Measurements from ENCODE around the gene AHCYL2. TPM values are rescaled to one million over a fixed set of nuclear protein-coding genes. Genes with fewer than 3 reads are reported as not detected.
"Not testable (repeated sequence)": the region's sequence is repeated elsewhere in the genome, so short reads cannot be mapped to it uniquely, and the experiment has no call there.

AHCYL2 gene
- total RNA-seq, 3 donors from 2014 or later (not counting 1 experiment from before 2014, with no cell fraction given): 11.6 to 15.2 (median 14.5) TPM

- H3K27me3 ChIP-seq (ENCODE audit: control insufficient read depth, insufficient read depth, low read length): no peaks in the 10 kb centered on the region
- H3K9me3 Mint-ChIP-seq: no peaks in the 10 kb centered on the region
- ATAC-seq (no peak), DNase-seq (no peak)
- peaks cover 6 to 8% of the 10 kb centered on the region in 2 donors for H3K27me3 Mint-ChIP-seq (ENCODE audit: low read depth in 2 of 2)
- H3K27ac Mint-ChIP-seq: no peak overlapping the region
- H3K36me3 Mint-ChIP-seq: no peaks in the 10 kb centered on the region
- no peaks in the 10 kb centered on the region for H3K4me1 ChIP-seq (ENCODE audit: control insufficient read depth, insufficient read depth, low read length)
- 66% methylated on average over 15 of the region's 15 CpGs for WGBS (ENCODE audit: insufficient coverage)
- H3K9me3 ChIP-seq (ENCODE audit: control insufficient read depth, insufficient read depth, low read length): no peaks in the 10 kb centered on the region
- no peaks in the 10 kb centered on the region for H3K36me3 ChIP-seq (ENCODE audit: control insufficient read depth, insufficient read depth, low read length)
- H3K4me1 Mint-ChIP-seq: no peaks in the 10 kb centered on the region
- H3K27ac ChIP-seq (ENCODE audit: low read length): no peak overlapping the region
- H3K4me3 Mint-ChIP-seq: no peak overlapping the region
- no peak overlapping the region for H3K4me3 ChIP-seq (ENCODE audit: low read length)
- intact Hi-C loops (cut with micrococcal nuclease): no loop called here
- no peak for TF ChIP-seq CTCF (IDR thresholded peaks at IDR 0.05)
These were observed 11.0 kb upstream of the AHCYL2 start for GRCh38 chr7:129213828-129214227.

DNA sequence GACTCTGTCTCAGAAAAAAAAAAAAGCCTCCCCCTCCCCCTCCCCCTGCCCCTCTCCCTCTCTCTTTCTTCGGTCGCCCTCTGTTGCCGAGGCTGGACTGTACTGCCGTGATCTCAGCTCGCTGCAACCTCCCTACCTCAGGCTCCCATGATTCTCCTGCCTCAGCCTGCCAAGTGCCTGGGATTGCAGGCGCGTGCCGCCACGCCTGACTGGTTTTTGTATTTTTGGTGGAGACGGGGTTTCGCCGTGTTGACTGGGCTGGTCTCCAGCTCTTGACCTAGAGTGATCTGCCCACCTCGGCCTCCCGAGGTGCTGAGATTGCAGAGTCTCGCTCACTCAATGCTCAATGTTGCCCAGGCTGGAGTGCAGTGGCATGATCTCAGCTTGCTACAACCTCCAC, 9.1 kb upstream of the AHCYL2 start:
- H3K36me3 Mint-ChIP-seq; intact Hi-C loops (cut with micrococcal nuclease); H3K9me3 ChIP-seq (ENCODE audit: control insufficient read depth, insufficient read depth, low read length); H3K27me3 Mint-ChIP-seq (ENCODE audit: low read depth in 2 of 2); H3K4me1 ChIP-seq (ENCODE audit: control insufficient read depth, insufficient read depth, low read length); DNase-seq; H3K36me3 ChIP-seq (ENCODE audit: control insufficient read depth, insufficient read depth, low read length); H3K9me3 Mint-ChIP-seq; H3K27ac ChIP-seq (ENCODE audit: low read length); H3K27ac Mint-ChIP-seq; H3K4me1 Mint-ChIP-seq; H3K4me3 ChIP-seq (ENCODE audit: low read length); ATAC-seq; H3K27me3 ChIP-seq (ENCODE audit: control insufficient read depth, insufficient read depth, low read length); H3K4me3 Mint-ChIP-seq: not testable (repeated sequence)
- 96% methylated on average over 10 of the region's 15 CpGs for WGBS (ENCODE audit: insufficient coverage)

DNA sequence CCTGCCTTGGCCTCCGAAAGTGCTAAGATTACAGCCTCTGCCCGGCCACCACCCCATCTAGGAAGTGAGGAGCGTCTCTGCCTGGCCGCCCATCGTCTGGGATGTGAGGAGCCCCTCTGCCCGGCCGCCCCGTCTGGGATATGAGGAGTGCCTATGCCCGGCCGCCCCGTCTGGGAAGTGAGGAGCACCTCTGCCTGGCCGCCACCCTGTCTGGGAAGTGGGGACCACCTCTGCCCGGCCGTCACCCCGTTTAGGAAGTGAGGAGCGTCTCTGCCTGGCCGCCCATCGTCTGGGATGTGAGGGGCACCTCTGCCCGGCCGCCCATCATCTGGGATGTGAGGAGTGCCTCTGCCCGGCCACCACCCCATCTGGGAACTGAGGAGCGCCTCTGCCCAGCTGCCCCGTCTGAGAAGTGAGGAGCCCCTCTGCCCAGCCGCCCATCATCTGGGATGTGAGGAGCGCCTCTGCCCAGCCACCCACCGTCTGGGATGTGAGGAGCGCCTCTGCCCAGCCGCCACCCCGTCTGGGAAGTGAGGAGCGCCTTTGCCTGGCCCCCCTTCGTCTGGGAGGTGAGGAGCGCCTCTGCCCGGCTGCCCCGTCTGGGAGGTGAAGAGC, 8.6 kb upstream of the AHCYL2 start:
- H3K27ac ChIP-seq (ENCODE audit: low read length); H3K36me3 Mint-ChIP-seq; H3K9me3 Mint-ChIP-seq; ATAC-seq; H3K27ac Mint-ChIP-seq; intact Hi-C loops (cut with micrococcal nuclease); H3K9me3 ChIP-seq (ENCODE audit: control insufficient read depth, insufficient read depth, low read length); H3K27me3 Mint-ChIP-seq (ENCODE audit: low read depth in 2 of 2); H3K4me3 Mint-ChIP-seq; DNase-seq; H3K4me1 Mint-ChIP-seq; H3K4me3 ChIP-seq (ENCODE audit: low read length); H3K4me1 ChIP-seq (ENCODE audit: control insufficient read depth, insufficient read depth, low read length); H3K36me3 ChIP-seq (ENCODE audit: control insufficient read depth, insufficient read depth, low read length); H3K27me3 ChIP-seq (ENCODE audit: control insufficient read depth, insufficient read depth, low read length): not testable (repeated sequence)
- WGBS (ENCODE audit: insufficient coverage): 93% methylated on average over 34 of the region's 34 CpGs

- H3K27ac ChIP-seq (ENCODE audit: low read length); H3K4me1 Mint-ChIP-seq; H3K27me3 ChIP-seq (ENCODE audit: control insufficient read depth, insufficient read depth, low read length); ATAC-seq; DNase-seq; H3K9me3 ChIP-seq (ENCODE audit: control insufficient read depth, insufficient read depth, low read length); H3K9me3 Mint-ChIP-seq; H3K36me3 Mint-ChIP-seq; H3K4me3 Mint-ChIP-seq; intact Hi-C loops (cut with micrococcal nuclease); H3K27me3 Mint-ChIP-seq (ENCODE audit: low read depth in 2 of 2); H3K4me1 ChIP-seq (ENCODE audit: control insufficient read depth, insufficient read depth, low read length); H3K4me3 ChIP-seq (ENCODE audit: low read length); H3K27ac Mint-ChIP-seq; H3K36me3 ChIP-seq (ENCODE audit: control insufficient read depth, insufficient read depth, low read length): not testable (repeated sequence)
- WGBS (ENCODE audit: insufficient coverage): 92% methylated on average over 4 of the region's 8 CpGs
These were observed 7.9 kb upstream of the AHCYL2 start for GRCh38 chr7:129216821-129217416.

DNA sequence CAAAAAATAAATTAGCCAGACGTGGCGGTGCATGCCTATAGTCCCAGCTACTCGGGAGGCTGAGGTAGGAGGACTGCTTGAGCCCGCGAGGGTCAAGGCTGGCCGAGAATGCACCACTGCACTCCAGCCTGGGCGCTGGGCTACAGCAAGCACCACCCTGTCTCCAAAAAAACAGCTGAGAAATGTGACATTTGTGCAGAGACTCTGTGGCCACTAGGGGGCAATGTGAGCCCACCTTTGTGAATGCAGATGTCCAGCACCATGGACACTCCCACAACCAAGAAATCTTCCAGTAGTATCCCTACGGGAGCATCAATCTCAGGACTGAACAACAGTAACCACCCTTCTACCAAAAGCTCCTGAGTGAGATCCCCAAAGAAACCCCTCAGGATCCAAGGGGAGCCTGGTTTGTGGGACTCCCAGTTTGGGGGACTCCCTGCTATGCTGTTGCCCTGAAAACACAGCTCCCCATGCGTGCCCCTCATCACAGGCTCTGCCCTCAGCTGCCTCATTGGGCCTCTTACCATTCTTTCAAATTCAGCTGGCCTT, 6.2 kb upstream of the AHCYL2 start:
- Histone ChIP-seq H3K27ac (ENCODE audit: low read length) (no peak overlapping the region), H3K36me3 (ENCODE audit: control insufficient read depth, insufficient read depth, low read length) (no peaks in the 10 kb centered on the region), H3K27me3 (ENCODE audit: control insufficient read depth, insufficient read depth, low read length) (no peaks in the 10 kb centered on the region), H3K4me1 (ENCODE audit: control insufficient read depth, insufficient read depth, low read length) (no peaks in the 10 kb centered on the region), H3K4me3 (ENCODE audit: low read length) (no peak overlapping the region), H3K9me3 (ENCODE audit: control insufficient read depth, insufficient read depth, low read length) (no peaks in the 10 kb centered on the region)
- ATAC-seq: peak; percentile 88 to 98 (median 98)
- no peak overlapping the region for H3K27ac Mint-ChIP-seq
- no peaks in the 10 kb centered on the region for H3K36me3 Mint-ChIP-seq
- 13% methylated on average over 9 of the region's 9 CpGs for WGBS (ENCODE audit: insufficient coverage)
- peak; percentile 91 for TF ChIP-seq CTCF (IDR thresholded peaks at IDR 0.05)
- H3K4me3 Mint-ChIP-seq: no peak overlapping the region
- no peaks in the 10 kb centered on the region for H3K9me3 Mint-ChIP-seq
- intact Hi-C loops (cut with micrococcal nuclease): loop anchor here (1.0 kb wide), 3 partner anchors 53 to 254 kb away; no protein-coding TSS in a partner anchor
- peak; percentile 76 to 90 for DNase-seq
- H3K27me3 Mint-ChIP-seq (ENCODE audit: low read depth in 2 of 2): peaks cover 6 to 8% of the 10 kb centered on the region in 2 donors
- H3K4me1 Mint-ChIP-seq: no peaks in the 10 kb centered on the region

DNA sequence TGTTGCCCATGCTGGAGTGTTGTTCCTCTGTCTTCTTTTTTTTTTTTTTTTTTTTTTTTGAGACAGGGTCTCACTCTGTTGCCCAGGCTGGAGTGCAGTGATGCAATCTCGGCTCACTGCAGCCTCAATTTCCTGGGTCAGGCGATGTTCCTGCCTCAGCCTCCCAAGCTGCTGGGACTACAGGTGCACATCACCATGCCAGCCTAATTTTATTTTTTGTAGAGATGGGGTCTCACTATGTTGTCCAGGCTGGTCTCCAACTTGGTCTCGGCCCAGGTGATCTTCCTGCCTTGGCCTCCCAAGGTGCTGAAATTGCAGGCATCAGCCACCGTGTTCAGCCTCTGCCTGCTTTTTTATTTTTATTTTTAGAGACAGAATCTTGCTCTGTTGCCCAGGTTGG, 5.7 kb upstream of the AHCYL2 start:
- H3K9me3 Mint-ChIP-seq; intact Hi-C loops (cut with micrococcal nuclease); DNase-seq; H3K4me1 Mint-ChIP-seq; H3K4me3 Mint-ChIP-seq; H3K4me3 ChIP-seq (ENCODE audit: low read length); H3K27me3 Mint-ChIP-seq (ENCODE audit: low read depth in 2 of 2); ATAC-seq; H3K27ac ChIP-seq (ENCODE audit: low read length); H3K36me3 Mint-ChIP-seq; H3K27me3 ChIP-seq (ENCODE audit: control insufficient read depth, insufficient read depth, low read length); H3K36me3 ChIP-seq (ENCODE audit: control insufficient read depth, insufficient read depth, low read length); H3K4me1 ChIP-seq (ENCODE audit: control insufficient read depth, insufficient read depth, low read length); H3K27ac Mint-ChIP-seq; H3K9me3 ChIP-seq (ENCODE audit: control insufficient read depth, insufficient read depth, low read length): not testable (repeated sequence)
- WGBS (ENCODE audit: insufficient coverage): 92% methylated on average over 4 of the region's 4 CpGs

Measured in natural killer cell (primary cell).